ENCODE data around the gene XPO6.

GRCh38 chr16:28168991-28169554, 42.7 kb downstream of the XPO6 start:
- TF ChIP-seq CTCF (IDR thresholded peaks at IDR 0.05) (no peak), REST (IDR thresholded peaks at IDR 0.05; ENCODE audit: low read depth, low read length) (no peak), GATA2 (CRISPR knock-in tag; IDR thresholded peaks at IDR 0.05) (no peak), CHD2 (IDR thresholded peaks at IDR 0.05; ENCODE audit: low read length, partially characterized antibody) (no peak), FOXJ3 (CRISPR knock-in tag; IDR thresholded peaks at IDR 0.05) (no peak), FOXM1 (IDR thresholded peaks at IDR 0.05; ENCODE audit: low read depth) (no peak), RFX5 (IDR thresholded peaks at IDR 0.05; ENCODE audit: low read length) (no peak), SMC3 (IDR thresholded peaks at IDR 0.05; ENCODE audit: low read depth, low read length) (no peak), NFIC (IDR thresholded peaks at IDR 0.05; ENCODE audit: borderline replicate concordance) (no peak), IRF3 (IDR thresholded peaks at IDR 0.05; ENCODE audit: low read depth, low read length) (no peak), YY1 (IDR thresholded peaks at IDR 0.05; ENCODE audit: low read depth) (no peak), NRF1 (IDR thresholded peaks at IDR 0.05; ENCODE audit: low read depth, low read length) (no peak)
